CD8-positive, alpha-beta memory T cell (primary cell): ENCODE data around the gene KRTAP19-4. TPM values are rescaled to one million over a fixed set of nuclear protein-coding genes. Genes with fewer than 3 reads are reported as not detected.

ENCODE experiments used
- CTCF ChIA-PET: fragments of 350-600 bp; sonication (Branson Sonifier 250); formaldehyde crosslinking; loops from one replicate; lab custom pipeline; 2021; ENCODE audit warnings: antibody characterized with exemption; lab: Charles Lee
- POLR2A ChIA-PET: fragments of 350-600 bp; sonication (Branson Sonifier 250); formaldehyde crosslinking; loops from one replicate; lab custom pipeline; 2021; ENCODE audit warnings: antibody characterized with exemption; lab: Charles Lee
- DNase-seq, 5 donors: peaks; one replicate each; pipeline versions ENCODE4 v3.0.0 to v3.0.0-alpha.2; 2020 to 2022; ENCODE audit warnings: mixed read lengths in 1 of 5
- H3K27ac ChIP-seq: one replicate; pipeline ENCODE4 v1.7.0; 2013; ENCODE audit warnings: low read depth, mild to moderate bottlenecking, low read length, moderate library complexity
- H3K27me3 ChIP-seq: 2 replicates; pipeline ENCODE4 v1.7.0; 2013; ENCODE audit warnings: low read length, mild to moderate bottlenecking; ENCODE audit not compliant: insufficient read depth, poor library complexity, severe bottlenecking
- H3K36me3 ChIP-seq: 2 replicates; pipeline ENCODE4 v1.7.0; 2013; ENCODE audit warnings: mild to moderate bottlenecking, low read length, moderate library complexity; ENCODE audit not compliant: insufficient read depth
- H3K4me1 ChIP-seq: 2 replicates; pipeline ENCODE4 v1.7.0; 2013; ENCODE audit warnings: mild to moderate bottlenecking, low read length, moderate library complexity; ENCODE audit not compliant: insufficient read depth
- H3K4me3 ChIP-seq: 2 replicates; pipeline ENCODE4 v1.7.0; 2013; ENCODE audit warnings: mild to moderate bottlenecking, low read length
- H3K9me3 ChIP-seq: 2 replicates; pipeline ENCODE4 v1.7.0; 2013; ENCODE audit warnings: mild to moderate bottlenecking, low read length
- H3K27ac Mint-ChIP-seq, 8 donors: one replicate each; pipeline ENCODE4 v1.8.0; 2020 to 2021; ENCODE audit warnings: mixed read lengths in 8 of 8, mild to moderate bottlenecking in 6 of 8, inconsistent platforms in 3 of 8, moderate library complexity in 3 of 8
- H3K27me3 Mint-ChIP-seq, 2 donors: one replicate each; pipeline ENCODE4 v1.8.0; 2020 to 2021; ENCODE audit warnings: mixed read lengths in 2 of 2, mild to moderate bottlenecking in 1 of 2, moderate library complexity in 1 of 2
- H3K36me3 Mint-ChIP-seq, 3 donors: one replicate each; pipeline ENCODE4 v1.8.0; 2020 to 2021; ENCODE audit warnings: mixed read lengths in 3 of 3, inconsistent platforms in 1 of 3, mild to moderate bottlenecking in 1 of 3
- H3K4me1 Mint-ChIP-seq, 3 donors: one replicate each; pipeline ENCODE4 v1.8.0; 2020 to 2021; ENCODE audit warnings: mixed read lengths in 3 of 3, inconsistent platforms in 1 of 3, mild to moderate bottlenecking in 1 of 3
- H3K4me3 Mint-ChIP-seq, 7 donors: one replicate each; pipeline ENCODE4 v1.8.0; 2020 to 2021; ENCODE audit warnings: mixed read lengths in 7 of 7, mild to moderate bottlenecking in 6 of 7, moderate library complexity in 4 of 7, inconsistent platforms in 2 of 7
- H3K9me3 Mint-ChIP-seq, 5 donors: one replicate each; pipeline ENCODE4 v1.8.0; 2020 to 2022; ENCODE audit warnings: mixed read lengths in 5 of 5, mild to moderate bottlenecking in 3 of 5, moderate library complexity in 2 of 5, inconsistent platforms in 1 of 5
- polyA plus RNA-seq: library from polyadenylated mRNA; unstranded; fragments of 300-500 nt; fragmentation: Illumina TruSeq; gene quantifications from one replicate; pipeline ENCODE4 v1.2.3, GENCODE V29; 2021
- total RNA-seq, 2 experiments: library from RNA; stranded (reverse); gene quantifications; one replicate each; pipeline ENCODE4 v1.2.3, GENCODE V29; 2021

The KRTAP19-4 gene
- total and polyA plus RNA-seq, 3 experiments from 2014 or later: not detected

- no peaks in the 10 kb centered on the region for H3K36me3 Mint-ChIP-seq
- H3K4me1 Mint-ChIP-seq: no peaks in the 10 kb centered on the region
- no peak overlapping the region for H3K4me3 ChIP-seq
- no peaks in the 10 kb centered on the region for H3K9me3 ChIP-seq
- no peak overlapping the region for H3K27ac ChIP-seq
- POLR2A ChIA-PET: no interaction called here
- H3K9me3 Mint-ChIP-seq: peaks cover 0 to 4% (median 0%) of the 10 kb centered on the region in 5 donors
- H3K27me3 Mint-ChIP-seq: no peaks in the 10 kb centered on the region
- H3K36me3 ChIP-seq: no peaks in the 10 kb centered on the region
- H3K27ac Mint-ChIP-seq: no peak overlapping the region
- no peak for DNase-seq
- H3K4me1 ChIP-seq: no peaks in the 10 kb centered on the region
- no peaks in the 10 kb centered on the region for H3K27me3 ChIP-seq
- H3K4me3 Mint-ChIP-seq: no peak overlapping the region
- CTCF ChIA-PET: no interaction called here
These were observed 49.9 kb downstream of the KRTAP19-4 start for GRCh38 chr21:30447056-30447455.

Other genes starting within 250 kb of the KRTAP19-4 start
- gene KRTAP24-1, start 214.2 kb downstream of the KRTAP19-4 start, total RNA-seq: not detected
- not detected for gene KRTAP24-1, start 214.2 kb downstream of the KRTAP19-4 start, polyA plus RNA-seq
- not detected for gene KRTAP25-1, start 207.7 kb downstream of the KRTAP19-4 start, total RNA-seq
- gene KRTAP25-1, start 207.7 kb downstream of the KRTAP19-4 start, polyA plus RNA-seq: not detected
- gene KRTAP26-1, start 176.8 kb downstream of the KRTAP19-4 start, total RNA-seq: not detected
- gene KRTAP26-1, start 176.8 kb downstream of the KRTAP19-4 start, polyA plus RNA-seq: not detected
- not detected for gene KRTAP27-1, start 159.5 kb downstream of the KRTAP19-4 start, total RNA-seq
- gene KRTAP27-1, start 159.5 kb downstream of the KRTAP19-4 start, polyA plus RNA-seq: not detected
- gene KRTAP23-1, start 148.6 kb downstream of the KRTAP19-4 start, total RNA-seq: not detected
- not detected for gene KRTAP23-1, start 148.6 kb downstream of the KRTAP19-4 start, polyA plus RNA-seq
- not detected for gene KRTAP13-2, start 124.9 kb downstream of the KRTAP19-4 start, total RNA-seq
- gene KRTAP13-2, start 124.9 kb downstream of the KRTAP19-4 start, polyA plus RNA-seq: not detected
- gene KRTAP13-1, start 101.1 kb downstream of the KRTAP19-4 start, total RNA-seq: not detected
- not detected for gene KRTAP13-1, start 101.1 kb downstream of the KRTAP19-4 start, polyA plus RNA-seq
- not detected for gene KRTAP13-3, start 71.2 kb downstream of the KRTAP19-4 start, total RNA-seq
- gene KRTAP13-3, start 71.2 kb downstream of the KRTAP19-4 start, polyA plus RNA-seq: not detected
- gene KRTAP13-4, start 66.9 kb downstream of the KRTAP19-4 start, total RNA-seq: not detected
- gene KRTAP13-4, start 66.9 kb downstream of the KRTAP19-4 start, polyA plus RNA-seq: not detected
- gene KRTAP15-1, start 56.9 kb downstream of the KRTAP19-4 start, total RNA-seq: not detected
- gene KRTAP15-1, start 56.9 kb downstream of the KRTAP19-4 start, polyA plus RNA-seq: not detected
- not detected for gene KRTAP19-1, start 16.8 kb downstream of the KRTAP19-4 start, total RNA-seq
- not detected for gene KRTAP19-1, start 16.8 kb downstream of the KRTAP19-4 start, polyA plus RNA-seq
- not detected for gene KRTAP19-2, start 9.7 kb downstream of the KRTAP19-4 start, total RNA-seq
- not detected for gene KRTAP19-2, start 9.7 kb downstream of the KRTAP19-4 start, polyA plus RNA-seq
- not detected for gene KRTAP19-3, start 5.2 kb downstream of the KRTAP19-4 start, total RNA-seq
- not detected for gene KRTAP19-3, start 5.2 kb downstream of the KRTAP19-4 start, polyA plus RNA-seq
- not detected for gene KRTAP19-5, start 5.0 kb upstream of the KRTAP19-4 start, total RNA-seq
- not detected for gene KRTAP19-5, start 5.0 kb upstream of the KRTAP19-4 start, polyA plus RNA-seq
- not detected for gene KRTAP19-6, start 44.7 kb upstream of the KRTAP19-4 start, total RNA-seq
- gene KRTAP19-6, start 44.7 kb upstream of the KRTAP19-4 start, polyA plus RNA-seq: not detected
- not detected for gene KRTAP19-7, start 64.1 kb upstream of the KRTAP19-4 start, total RNA-seq
- not detected for gene KRTAP19-7, start 64.1 kb upstream of the KRTAP19-4 start, polyA plus RNA-seq
- not detected for gene KRTAP22-2, start 93.2 kb upstream of the KRTAP19-4 start, total RNA-seq
- not detected for gene KRTAP22-2, start 93.2 kb upstream of the KRTAP19-4 start, polyA plus RNA-seq
- gene KRTAP6-3, start 95.3 kb upstream of the KRTAP19-4 start, total RNA-seq: not detected
- not detected for gene KRTAP6-3, start 95.3 kb upstream of the KRTAP19-4 start, polyA plus RNA-seq
- gene KRTAP6-2, start 101.7 kb upstream of the KRTAP19-4 start, total RNA-seq: not detected
- not detected for gene KRTAP6-2, start 101.7 kb upstream of the KRTAP19-4 start, polyA plus RNA-seq
- not detected for gene KRTAP22-1, start 103.9 kb upstream of the KRTAP19-4 start, total RNA-seq
- gene KRTAP22-1, start 103.9 kb upstream of the KRTAP19-4 start, polyA plus RNA-seq: not detected
- gene KRTAP6-1, start 116.8 kb upstream of the KRTAP19-4 start, total RNA-seq: not detected
- not detected for gene KRTAP6-1, start 116.8 kb upstream of the KRTAP19-4 start, polyA plus RNA-seq
- gene KRTAP20-1, start 119.3 kb upstream of the KRTAP19-4 start, total RNA-seq: not detected
- gene KRTAP20-1, start 119.3 kb upstream of the KRTAP19-4 start, polyA plus RNA-seq: not detected
- not detected for gene KRTAP20-4, start 123.5 kb upstream of the KRTAP19-4 start, total RNA-seq
- gene KRTAP20-4, start 123.5 kb upstream of the KRTAP19-4 start, polyA plus RNA-seq: not detected
- not detected for gene KRTAP20-2, start 138.0 kb upstream of the KRTAP19-4 start, total RNA-seq
- gene KRTAP20-2, start 138.0 kb upstream of the KRTAP19-4 start, polyA plus RNA-seq: not detected
- gene KRTAP20-3, start 145.7 kb upstream of the KRTAP19-4 start, total RNA-seq: not detected
- not detected for gene KRTAP20-3, start 145.7 kb upstream of the KRTAP19-4 start, polyA plus RNA-seq
- not detected for gene KRTAP21-3, start 221.6 kb upstream of the KRTAP19-4 start, total RNA-seq
- gene KRTAP21-3, start 221.6 kb upstream of the KRTAP19-4 start, polyA plus RNA-seq: not detected